Measurements from ENCODE around the gene MAGEB10. TPM values are rescaled to one million over a fixed set of nuclear protein-coding genes. Genes with fewer than 3 reads are reported as not detected.

Gene MAGEB10
- polyA plus RNA-seq, 1 donor (not counting 4 experiments of a cell fraction or from before 2014, with no cell fraction given): not detected

- H3K79me2 ChIP-seq (ENCODE audit: control insufficient read depth, insufficient read depth, low read length): no peaks in the 10 kb centered on the region
- no peak overlapping the region for H3K4me3 ChIP-seq (ENCODE audit: control insufficient read depth in 2 of 3, extremely low read depth in 1 of 3, insufficient read depth in 2 of 3, low read depth in 1 of 3, low read length in 3 of 3)
- H3K4me1 ChIP-seq (ENCODE audit: control insufficient read depth, extremely low read depth, insufficient read depth, low read length): no peaks in the 10 kb centered on the region
- no peaks in the 10 kb centered on the region for H4K20me1 ChIP-seq (ENCODE audit: control insufficient read depth, extremely low read depth, insufficient read depth, low read length)
- H3K27me3 ChIP-seq (ENCODE audit: control insufficient read depth, extremely low read depth, insufficient read depth, low read length): no peaks in the 10 kb centered on the region
- no peak for DNase-seq (ENCODE audit: low read depth, low spot score)
- no peak overlapping the region for H3K9ac ChIP-seq (ENCODE audit: control insufficient read depth, extremely low read depth, insufficient read depth, low read length)
- H3K9me1 ChIP-seq (ENCODE audit: control insufficient read depth, extremely low read depth, insufficient read depth, low read length): no peaks in the 10 kb centered on the region
- dilution Hi-C loops (cut with MboI; ENCODE audit: extremely low pct_ligation_motif_present, low sequenced_read_pairs): no loop called here
- H3K4me2 ChIP-seq (ENCODE audit: control insufficient read depth, extremely low read depth, insufficient read depth, low read depth, low read length): no peak overlapping the region
- no peaks in the 10 kb centered on the region for H3K36me3 ChIP-seq (ENCODE audit: control insufficient read depth in 2 of 2, extremely low read depth in 1 of 2, insufficient read depth in 2 of 2, low read length in 2 of 2)
- H3K9me3 ChIP-seq (ENCODE audit: control insufficient read depth, low read depth, low read length): no peaks in the 10 kb centered on the region
- FAIRE-seq: no peak
- H2AFZ ChIP-seq (ENCODE audit: control insufficient read depth, low read length): no peak overlapping the region
- H3K27ac ChIP-seq (ENCODE audit: control insufficient read depth, insufficient read depth, low read length): no peak overlapping the region
- TF ChIP-seq, protein P1, sequence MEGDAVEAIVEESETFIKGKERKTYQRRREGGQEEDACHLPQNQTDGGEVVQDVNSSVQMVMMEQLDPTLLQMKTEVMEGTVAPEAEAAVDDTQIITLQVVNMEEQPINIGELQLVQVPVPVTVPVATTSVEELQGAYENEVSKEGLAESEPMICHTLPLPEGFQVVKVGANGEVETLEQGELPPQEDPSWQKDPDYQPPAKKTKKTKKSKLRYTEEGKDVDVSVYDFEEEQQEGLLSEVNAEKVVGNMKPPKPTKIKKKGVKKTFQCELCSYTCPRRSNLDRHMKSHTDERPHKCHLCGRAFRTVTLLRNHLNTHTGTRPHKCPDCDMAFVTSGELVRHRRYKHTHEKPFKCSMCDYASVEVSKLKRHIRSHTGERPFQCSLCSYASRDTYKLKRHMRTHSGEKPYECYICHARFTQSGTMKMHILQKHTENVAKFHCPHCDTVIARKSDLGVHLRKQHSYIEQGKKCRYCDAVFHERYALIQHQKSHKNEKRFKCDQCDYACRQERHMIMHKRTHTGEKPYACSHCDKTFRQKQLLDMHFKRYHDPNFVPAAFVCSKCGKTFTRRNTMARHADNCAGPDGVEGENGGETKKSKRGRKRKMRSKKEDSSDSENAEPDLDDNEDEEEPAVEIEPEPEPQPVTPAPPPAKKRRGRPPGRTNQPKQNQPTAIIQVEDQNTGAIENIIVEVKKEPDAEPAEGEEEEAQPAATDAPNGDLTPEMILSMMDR (optimal IDR thresholded peaks at IDR 0.05 in 1 of 3, IDR thresholded peaks at IDR 0.05 in 1 of 3, conservative IDR thresholded peaks at IDR 0.05 in 1 of 3; ENCODE audit: extremely low read depth in 1 of 3, insufficient read depth in 2 of 3, low read length in 3 of 3): no peak
- TF ChIP-seq EZH2 (IDR thresholded peaks at IDR 0.05; ENCODE audit: low read length): no peak
These were observed 56.0 kb downstream of the MAGEB10 start for GRCh38 chrX:27863809-27864208.

Other genes with a start within 250 kb of the MAGEB10 start
- not detected in 3 replicates for gene DCAF8L2, start 217.6 kb upstream of the MAGEB10 start, polyA plus RNA-seq
- gene DCAF8L1, start 173.5 kb downstream of the MAGEB10 start, polyA plus RNA-seq: not detected in 3 replicates

Data from keratinocyte (primary cell).